SH-SY5Y (cell line): ENCODE data around the gene RPL32.

Experiments used
- GATA2 ChIP-seq: IDR thresholded peaks from 2 replicates; pipeline ENCODE4 v1.6.1; 2011; ENCODE audit warnings: mild to moderate bottlenecking, low read depth, low read length
- GATA3 ChIP-seq: IDR thresholded peaks from 2 replicates; pipeline ENCODE4 v1.6.1; 2011; ENCODE audit warnings: low read depth, mild to moderate bottlenecking, low read length, moderate library complexity

RPL32 gene

GRCh38 chr3:12841149-12841969 lies at the start of gene RPL32:
RPL32 (minus strand) TSS chr3:12841565; CDS start chr3:12840237, 1,328 bp downstream.
- TF ChIP-seq GATA3 (no peak), GATA2 (no peak)

- TF ChIP-seq GATA3, result no peak
- TF ChIP-seq GATA2, result no peak
These were observed 49.4 kb upstream of the RPL32 start for GRCh38 chr3:12890610-12891390.

DNA sequence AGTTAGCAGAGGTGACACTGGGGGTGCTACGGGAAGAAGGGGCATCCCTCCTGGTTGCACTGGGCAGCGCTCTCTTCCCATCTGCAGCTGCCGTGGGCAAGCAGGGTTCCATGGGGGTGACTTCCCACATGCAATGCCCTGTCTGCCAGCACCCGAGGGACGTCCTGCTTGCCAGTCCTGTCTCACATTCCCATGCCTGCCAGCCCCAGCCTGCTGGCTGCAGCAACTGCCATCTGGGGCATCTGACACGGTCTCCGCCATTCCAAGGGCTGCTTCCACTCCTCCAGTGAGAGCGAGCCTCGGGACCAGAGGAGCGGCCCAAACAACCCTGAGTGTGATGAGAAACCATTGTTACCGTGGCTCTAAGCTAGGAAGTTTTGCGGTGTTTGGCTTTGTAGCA lies 45.4 kb upstream of the RPL32 start:
- TF ChIP-seq GATA3 (no peak), GATA2 (no peak)

DNA sequence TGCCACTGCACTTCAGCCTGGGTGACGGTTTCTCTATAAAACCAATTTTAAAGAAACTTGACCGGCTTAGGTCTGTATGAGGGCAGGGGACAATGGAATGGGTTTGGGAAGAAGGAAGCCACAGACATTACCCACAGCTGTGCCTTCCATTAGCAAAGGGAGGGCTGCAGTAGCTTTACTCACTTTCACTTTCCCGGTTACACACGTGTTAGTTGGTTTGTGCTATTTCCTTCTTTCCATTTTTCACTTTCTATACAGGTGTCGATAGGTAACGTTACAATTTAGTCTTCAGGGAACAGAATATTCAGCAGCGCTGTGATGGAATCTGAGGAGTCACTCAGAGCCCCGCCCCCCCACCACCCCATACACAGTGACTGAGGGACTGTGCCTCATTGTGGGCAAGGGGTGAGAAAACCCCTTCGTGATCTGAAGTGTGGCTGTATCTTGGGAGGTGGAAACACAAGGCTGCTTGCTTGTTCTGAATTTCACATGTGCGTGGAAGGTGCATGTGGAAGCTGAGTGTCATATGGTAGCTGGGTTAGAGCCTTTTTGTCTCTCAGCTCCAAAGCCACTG lies 44.8 kb upstream of the RPL32 start:
- TF ChIP-seq GATA3 (no peak), GATA2 (no peak)

- TF ChIP-seq GATA2, result no peak
- no peak for TF ChIP-seq GATA3
These were observed 44.2 kb upstream of the RPL32 start for GRCh38 chr3:12885583-12885930.

GRCh38 chr3:12884790-12885582 lies 43.6 kb upstream of the RPL32 start:
- TF ChIP-seq GATA2 (no peak), GATA3 (no peak)

DNA sequence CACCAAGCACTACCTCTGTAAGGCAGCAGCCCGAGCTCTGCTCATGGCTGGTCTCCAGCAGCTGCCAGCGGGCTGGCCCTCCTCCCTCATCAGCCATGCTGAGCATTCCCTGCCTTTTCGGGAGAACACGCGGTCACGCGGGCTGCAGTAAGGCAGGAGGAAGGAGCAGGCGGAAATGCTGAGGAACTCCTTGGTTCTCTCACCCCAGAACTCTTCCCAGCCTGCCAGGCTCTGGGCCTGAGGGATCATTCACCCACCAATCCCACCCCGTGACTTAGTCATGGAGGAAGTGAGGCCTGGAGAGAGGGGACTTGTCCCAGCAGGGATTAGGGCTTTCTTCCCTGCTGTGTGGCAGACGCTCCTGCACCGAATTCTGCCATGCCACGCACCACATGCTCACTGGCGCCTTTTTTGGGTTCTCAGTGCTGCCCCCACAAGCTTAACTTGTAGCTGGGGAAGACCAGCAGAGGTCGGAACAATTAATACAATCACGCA lies 42.9 kb upstream of the RPL32 start:
- no peak for TF ChIP-seq GATA3

- TF ChIP-seq GATA2, result no peak
- no peak for TF ChIP-seq GATA3
These were observed 41.3 kb upstream of the RPL32 start for GRCh38 chr3:12882336-12883310.

GRCh38 chr3:12879191-12879815 lies 37.9 kb upstream of the RPL32 start:
- TF ChIP-seq GATA2 (no peak), GATA3 (no peak)

DNA sequence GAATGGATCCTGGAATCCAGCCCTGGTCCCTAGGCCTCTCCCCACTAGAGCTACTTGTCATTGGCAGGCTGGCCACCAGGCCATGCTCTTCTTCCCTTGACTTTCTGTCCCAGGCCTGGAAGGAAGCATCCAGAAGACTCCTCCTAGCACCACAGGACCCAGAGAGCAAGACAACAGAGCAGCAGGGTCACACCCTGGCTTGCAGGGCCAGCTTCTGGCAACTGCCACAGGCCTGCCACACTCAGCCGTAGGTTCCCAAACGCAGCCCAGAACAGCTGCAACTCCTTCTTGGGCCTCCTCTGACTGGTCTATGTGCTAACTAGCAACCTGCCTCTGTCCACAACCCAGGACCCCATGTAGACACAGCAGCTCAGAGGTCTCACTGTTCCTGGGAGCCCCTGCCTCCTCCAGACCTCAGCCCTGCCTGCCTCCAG lies 36.8 kb upstream of the RPL32 start:
- TF ChIP-seq GATA2 (no peak), GATA3 (no peak)

DNA sequence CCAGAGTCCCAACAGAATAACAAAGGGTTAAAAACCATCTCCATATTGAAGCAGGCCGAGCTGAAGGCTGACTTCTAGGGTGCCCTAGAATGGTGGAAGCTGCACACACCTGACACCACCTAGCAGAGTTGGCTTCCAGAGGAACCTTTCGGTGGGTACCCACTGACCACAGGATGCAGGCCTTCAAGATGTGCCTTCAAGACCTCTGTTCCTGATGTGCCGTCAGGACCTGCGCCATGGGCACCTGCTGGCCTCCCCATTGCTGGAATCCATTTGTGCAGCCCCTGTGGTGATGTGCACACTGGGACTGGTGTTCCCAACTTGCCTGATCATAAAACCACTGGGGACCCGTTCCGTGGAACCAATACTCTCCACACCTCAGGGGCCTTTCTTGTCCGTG lies 35.7 kb upstream of the RPL32 start:
- TF ChIP-seq GATA2 (no peak), GATA3 (no peak)

DNA sequence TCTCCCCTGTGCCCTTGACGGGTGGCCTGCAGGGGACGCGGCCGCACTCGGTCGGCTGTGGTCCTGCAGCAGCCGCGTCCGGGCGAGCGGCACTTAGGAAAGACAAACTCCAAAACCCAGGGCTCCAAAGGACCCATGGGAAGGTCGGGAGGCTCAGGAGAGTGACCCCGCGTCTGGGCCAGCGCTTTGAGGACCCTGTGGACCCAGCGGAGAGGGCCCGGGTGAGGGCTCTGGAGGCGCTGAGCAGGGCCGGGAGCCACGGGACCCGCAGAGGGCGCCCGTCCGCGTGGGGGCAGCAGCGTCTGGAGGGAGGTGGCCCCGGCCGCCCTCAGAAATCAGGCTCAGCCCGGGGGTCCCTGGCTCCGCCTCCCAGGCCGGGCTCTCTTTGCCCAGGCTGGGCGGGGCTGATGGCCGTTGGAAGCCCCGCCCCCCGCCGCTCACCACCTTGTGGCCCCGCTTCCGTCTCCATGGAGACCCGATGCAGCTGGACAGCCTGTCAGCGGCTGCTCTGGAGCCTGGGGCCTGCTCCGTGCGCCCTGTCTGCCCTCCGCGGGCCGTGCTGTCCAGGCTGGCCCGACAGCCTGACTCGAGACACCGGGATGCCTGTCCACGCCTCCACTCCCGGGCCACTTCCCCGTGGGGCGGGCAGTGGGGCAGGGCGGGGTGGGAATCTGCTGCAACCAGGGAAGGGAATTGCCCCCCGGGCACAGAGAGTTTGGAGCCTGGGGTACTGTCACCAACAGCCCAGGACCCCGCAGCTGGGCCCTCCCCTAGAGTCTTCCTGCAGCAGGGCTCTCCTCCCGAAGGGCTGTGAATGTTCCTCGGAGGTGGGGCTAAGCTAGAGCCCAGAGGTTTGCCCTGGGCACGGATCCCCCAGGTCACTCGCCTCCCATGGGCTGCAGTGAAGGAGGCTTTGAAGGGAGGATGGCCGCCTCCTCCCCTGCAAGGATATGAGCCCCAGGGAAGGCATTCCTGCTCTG lies 34.8 kb upstream of the RPL32 start:
- TF ChIP-seq GATA3, result no peak
- TF ChIP-seq GATA2, result no peak
